ENCODE results near the gene PTPN14.

- TF ChIP-seq POLR2A (IDR thresholded peaks at IDR 0.05): no peak
- TF ChIP-seq CTCF (IDR thresholded peaks at IDR 0.05): no peak
These were observed 6.1 kb downstream of the PTPN14 start for GRCh38 chr1:214545293-214545692.
